ENCODE data around the gene NAXE. TPM values are rescaled to one million over a fixed set of nuclear protein-coding genes. Genes with fewer than 3 reads are reported as not detected.

Gene NAXE
- total RNA-seq, 1 experiment from 2014 or later, result 170 TPM

DNA sequence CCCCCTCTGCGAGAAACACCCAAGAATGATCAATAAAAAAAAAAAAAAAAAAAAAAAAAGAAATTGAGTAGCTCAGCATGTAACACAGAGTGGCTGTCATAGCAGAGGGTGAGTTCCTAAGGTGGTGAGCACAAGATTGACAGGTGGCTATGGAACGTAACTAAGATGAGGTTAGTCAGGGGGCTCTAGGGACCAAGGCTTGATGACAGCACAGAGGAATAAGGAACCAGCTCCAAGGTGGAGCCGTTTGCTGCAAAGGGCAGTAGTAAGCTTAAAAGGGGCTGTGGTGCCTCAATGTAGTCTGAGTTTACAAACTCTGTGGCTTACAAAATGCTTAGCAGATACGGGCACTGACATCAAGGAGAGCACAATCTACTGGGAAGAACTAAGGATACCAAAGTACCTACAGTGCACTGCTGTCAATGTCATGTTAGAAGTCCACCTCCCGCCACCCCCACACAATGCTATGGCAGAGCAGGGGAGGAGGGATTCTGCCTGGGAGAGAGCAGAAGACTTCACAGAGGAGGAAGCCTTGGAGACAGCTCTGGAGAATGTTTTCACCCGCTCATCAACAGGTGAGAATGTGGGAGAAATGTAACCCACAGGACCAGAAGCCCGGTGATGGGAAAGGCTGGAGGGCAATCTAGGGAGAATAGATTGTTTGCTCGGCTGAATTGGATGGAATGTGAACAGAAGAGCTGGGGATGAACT, 32.3 kb upstream of the NAXE start:
- peaks cover 73% of the 10 kb centered on the region for H3K36me3 ChIP-seq
- DNase-seq, result no peak
- H3K9me3 ChIP-seq, result no peaks in the 10 kb centered on the region
- no peak overlapping the region for H3K4me3 ChIP-seq
- H3K27me3 ChIP-seq, result no peaks in the 10 kb centered on the region

- no peak overlapping the region for H3K4me3 ChIP-seq
These were observed 31.7 kb upstream of the NAXE start for GRCh38 chr1:156559797-156560385.

DNA sequence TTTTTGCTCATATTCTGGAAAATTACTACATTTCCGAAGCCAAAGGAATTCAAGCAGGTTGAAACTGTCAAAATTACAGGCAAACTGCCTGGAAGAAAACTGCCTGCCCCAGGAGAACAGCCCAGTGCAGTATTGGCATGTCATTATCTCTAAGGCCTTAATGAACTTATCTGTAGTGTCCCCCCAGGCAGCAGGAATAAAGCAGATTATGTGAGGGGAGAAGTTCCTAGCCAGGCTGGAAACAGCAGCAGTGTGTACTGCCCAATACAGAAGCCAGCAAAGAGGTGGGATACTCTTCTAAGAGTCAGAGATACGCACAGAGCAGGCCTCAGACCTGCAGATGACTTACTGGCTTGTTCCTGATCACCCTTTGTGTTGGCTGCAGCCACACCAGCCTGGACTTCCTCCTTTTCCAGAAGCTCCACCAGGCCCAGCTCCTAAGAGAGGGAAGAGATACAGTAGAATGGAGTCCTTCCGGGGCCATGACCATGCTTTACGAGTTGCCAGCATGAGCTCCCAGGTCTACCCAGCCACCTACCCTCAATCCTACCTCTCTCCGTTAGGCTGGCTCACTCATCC, 30.9 kb upstream of the NAXE start:
- H3K36me3 ChIP-seq, result peaks cover 73% of the 10 kb centered on the region

More at GRCh38 chr1:156559797-156560385, 31.7 kb upstream of the NAXE start:
- Histone ChIP-seq H3K36me3 (peaks cover 73% of the 10 kb centered on the region), H3K9me3 (no peaks in the 10 kb centered on the region), H3K27me3 (no peaks in the 10 kb centered on the region)
- no peak for DNase-seq

DNA sequence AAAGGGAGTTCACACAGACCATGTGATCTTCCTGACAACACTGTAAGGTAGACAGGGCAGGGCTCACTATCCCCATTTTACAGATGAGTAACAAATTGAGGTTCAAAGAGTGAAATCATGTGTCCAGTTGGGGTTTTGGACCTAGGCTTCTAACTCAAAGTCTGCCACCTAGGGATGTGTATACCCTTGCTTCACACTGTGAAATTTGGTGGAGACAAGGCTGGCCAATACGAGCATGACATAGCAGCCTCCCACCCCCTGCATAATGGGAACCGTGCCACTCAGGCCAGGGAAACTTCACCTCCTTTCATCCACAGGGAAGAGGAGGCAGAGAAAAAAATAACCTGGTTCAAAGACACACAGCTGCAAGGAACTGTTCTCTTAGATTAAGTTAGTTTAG, 26.1 kb upstream of the NAXE start:
- no peak overlapping the region for H3K4me3 ChIP-seq
- H3K9me3 ChIP-seq, result no peaks in the 10 kb centered on the region
- H3K27me3 ChIP-seq, result no peaks in the 10 kb centered on the region
- DNase-seq, result no peak
- peaks cover 88% of the 10 kb centered on the region for H3K36me3 ChIP-seq

More for the DNA sequence above, 30.9 kb upstream of the NAXE start:
- Histone ChIP-seq H3K9me3 (no peaks in the 10 kb centered on the region), H3K27me3 (no peaks in the 10 kb centered on the region), H3K4me3 (no peak overlapping the region)
- no peak for DNase-seq

- Histone ChIP-seq H3K36me3 (peaks cover 82% of the 10 kb centered on the region), H3K9me3 (no peaks in the 10 kb centered on the region), H3K27me3 (no peaks in the 10 kb centered on the region), H3K4me3 (no peak overlapping the region)
- no peak for DNase-seq
These were observed 25.1 kb upstream of the NAXE start for GRCh38 chr1:156566436-156566835.

DNA sequence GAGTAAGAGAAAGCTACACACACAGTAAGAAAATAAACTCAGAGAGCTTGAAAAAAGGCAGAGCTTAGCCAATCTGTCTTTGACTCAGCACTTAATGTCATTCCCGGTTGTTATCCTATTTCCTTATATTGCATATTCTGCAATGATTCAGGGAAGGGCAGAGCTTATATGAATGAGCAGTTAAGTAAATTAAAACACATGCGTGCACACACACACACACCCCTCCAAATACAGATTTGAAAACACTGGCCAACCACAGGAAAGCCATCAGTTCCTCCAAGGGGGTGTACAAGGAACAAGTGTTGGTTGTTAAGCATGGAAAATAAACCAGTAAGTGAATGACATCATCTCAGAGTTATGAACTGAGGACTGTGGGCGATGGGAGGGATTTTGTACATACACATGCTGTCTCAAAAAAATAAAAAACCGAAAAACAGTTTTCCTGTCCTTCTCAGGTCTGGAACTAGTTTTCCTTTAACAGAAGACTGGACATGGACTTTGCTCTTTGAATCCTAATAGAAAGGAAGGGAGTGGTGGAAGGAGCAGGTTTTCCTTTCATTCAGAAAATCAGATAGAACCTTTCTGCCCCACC, 20.2 kb upstream of the NAXE start:
- DNase-seq, result peak; percentile 62
- Histone ChIP-seq H3K4me3 (peak overlapping the region; percentile 95), H3K27me3 (peaks cover 2% of the 10 kb centered on the region; the same call in 1 of the 2 replicates)

GRCh38 chr1:156571919-156572662, 19.5 kb upstream of the NAXE start, which contains the start of gene IQGAP3:
TSS of gene IQGAP3 (minus strand) at chr1:156572565. CDS start at chr1:156572529, 36 bp downstream.
- Histone ChIP-seq H3K4me3 (peak within 1 kb of the TSS; percentile 95), H3K36me3 (peaks cover 29% of the 10 kb centered on the region), H3K9me3 (no peaks in the 10 kb centered on the region), H3K27me3 (peaks cover 2% of the 10 kb centered on the region; the same call in 1 of the 2 replicates)
- DNase-seq, result peak; percentile 91

More for the DNA sequence above, 20.2 kb upstream of the NAXE start:
- Histone ChIP-seq H3K36me3 (peaks cover 32% of the 10 kb centered on the region), H3K9me3 (no peaks in the 10 kb centered on the region)

DNA sequence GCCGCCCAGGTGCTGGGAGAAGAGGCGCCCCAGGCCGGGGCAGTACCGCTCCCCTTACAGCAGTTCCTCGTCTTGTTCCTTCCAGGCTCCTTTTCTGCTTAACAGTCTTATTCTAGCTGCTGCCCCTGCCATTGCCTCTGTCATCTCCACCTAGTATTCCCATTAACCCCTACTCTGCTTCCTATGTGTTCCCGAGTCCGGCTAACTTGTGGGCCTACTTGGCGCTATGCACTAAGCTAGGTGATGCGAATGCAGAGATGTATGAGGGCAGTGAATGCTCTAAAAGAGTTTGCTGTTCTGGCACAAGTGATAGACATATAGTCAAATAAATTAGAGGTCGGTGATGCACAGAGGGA, 18.9 kb upstream of the NAXE start:
- Histone ChIP-seq H3K9me3 (no peaks in the 10 kb centered on the region), H3K36me3 (peaks cover 24% of the 10 kb centered on the region), H3K4me3 (peak overlapping the region; percentile 95), H3K27me3 (peaks cover 2% of the 10 kb centered on the region; the same call in 1 of the 2 replicates)
- DNase-seq, result no peak

GRCh38 chr1:156574039-156574633, 17.4 kb upstream of the NAXE start:
- no peaks in the 10 kb centered on the region for H3K9me3 ChIP-seq
- no peak for DNase-seq
- H3K4me3 ChIP-seq, result no peak overlapping the region
- peaks cover 2% of the 10 kb centered on the region; the same call in 1 of the 2 replicates for H3K27me3 ChIP-seq
- peaks cover 9% of the 10 kb centered on the region for H3K36me3 ChIP-seq

DNA sequence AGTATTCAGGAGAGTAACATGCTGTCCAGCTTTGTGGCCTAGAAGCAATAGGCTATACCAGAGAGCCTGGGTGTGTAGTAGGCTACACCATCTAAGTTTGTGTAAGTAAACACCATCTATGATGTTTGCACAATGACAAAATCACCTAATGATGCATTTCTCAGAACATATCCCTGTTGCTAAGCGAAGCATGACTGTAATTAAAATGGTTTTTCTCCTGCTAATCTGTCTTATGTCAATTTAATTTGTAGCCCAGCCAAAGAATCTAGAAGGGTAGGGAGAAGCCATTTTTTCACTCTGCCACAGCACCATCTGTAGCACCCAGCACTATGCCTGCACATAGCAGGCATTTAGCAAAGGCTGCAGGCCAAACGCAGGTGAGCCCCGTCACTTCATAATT, 14.0 kb upstream of the NAXE start:
- Histone ChIP-seq H3K36me3 (no peaks in the 10 kb centered on the region), H3K9me3 (no peaks in the 10 kb centered on the region), H3K27me3 (peaks cover 2% of the 10 kb centered on the region; the same call in 1 of the 2 replicates), H3K4me3 (no peak overlapping the region)
- no peak for DNase-seq

- Histone ChIP-seq H3K27me3 (peaks cover 2% of the 10 kb centered on the region; the same call in 1 of the 2 replicates), H3K4me3 (no peak overlapping the region), H3K9me3 (no peaks in the 10 kb centered on the region), H3K36me3 (no peaks in the 10 kb centered on the region)
- DNase-seq, result no peak
These were observed 13.5 kb upstream of the NAXE start for GRCh38 chr1:156578055-156578454.

- Histone ChIP-seq H3K27me3 (no peaks in the 10 kb centered on the region), H3K36me3 (no peaks in the 10 kb centered on the region), H3K4me3 (no peak within 1 kb of the TSS), H3K9me3 (no peaks in the 10 kb centered on the region)
- no peak for DNase-seq
These were observed 12.1 kb upstream of the NAXE start, which contains the start of gene TTC24 for GRCh38 chr1:156579472-156579871. TSS of gene TTC24 (plus strand) at chr1:156579723. CDS start at chr1:156581365, 1,642 bp downstream.

DNA sequence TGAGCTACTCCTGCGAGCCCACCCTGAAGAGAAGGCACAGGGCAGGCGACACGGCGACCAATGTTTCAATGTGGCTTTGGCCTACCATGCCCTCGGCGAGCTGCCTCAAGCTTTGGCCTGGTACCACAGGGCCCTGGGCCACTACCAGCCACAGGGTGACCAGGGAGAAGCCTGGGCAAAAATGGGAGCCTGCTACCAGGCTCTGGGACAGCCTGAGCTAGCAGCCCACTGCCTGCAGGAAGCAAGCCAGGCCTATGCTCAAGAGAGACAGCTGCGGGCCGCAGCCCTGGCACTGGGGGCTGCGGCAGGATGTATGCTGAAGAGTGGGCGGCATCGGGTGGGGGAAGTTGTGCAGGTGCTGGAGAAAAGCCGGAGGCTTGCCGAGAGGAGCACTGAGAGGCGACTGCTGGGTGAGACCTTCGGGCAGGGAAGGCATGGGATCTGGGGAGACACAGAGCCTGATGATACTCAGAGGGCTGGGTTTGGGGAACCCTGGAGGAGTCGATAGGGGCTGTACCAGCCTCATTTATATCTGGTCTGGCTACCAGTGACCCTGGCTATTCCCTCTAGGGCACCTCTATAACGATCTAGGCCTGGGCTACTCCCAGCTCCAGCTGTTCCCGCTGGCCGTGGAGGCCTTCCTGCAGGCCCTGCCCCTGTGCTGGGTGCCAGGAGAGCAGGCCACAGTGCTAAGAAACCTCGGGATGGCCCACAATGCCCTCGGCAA, 9.8 kb upstream of the NAXE start:
- no peak for DNase-seq
- Histone ChIP-seq H3K36me3 (no peaks in the 10 kb centered on the region), H3K27me3 (no peaks in the 10 kb centered on the region), H3K4me3 (no peak overlapping the region), H3K9me3 (no peaks in the 10 kb centered on the region)

DNA sequence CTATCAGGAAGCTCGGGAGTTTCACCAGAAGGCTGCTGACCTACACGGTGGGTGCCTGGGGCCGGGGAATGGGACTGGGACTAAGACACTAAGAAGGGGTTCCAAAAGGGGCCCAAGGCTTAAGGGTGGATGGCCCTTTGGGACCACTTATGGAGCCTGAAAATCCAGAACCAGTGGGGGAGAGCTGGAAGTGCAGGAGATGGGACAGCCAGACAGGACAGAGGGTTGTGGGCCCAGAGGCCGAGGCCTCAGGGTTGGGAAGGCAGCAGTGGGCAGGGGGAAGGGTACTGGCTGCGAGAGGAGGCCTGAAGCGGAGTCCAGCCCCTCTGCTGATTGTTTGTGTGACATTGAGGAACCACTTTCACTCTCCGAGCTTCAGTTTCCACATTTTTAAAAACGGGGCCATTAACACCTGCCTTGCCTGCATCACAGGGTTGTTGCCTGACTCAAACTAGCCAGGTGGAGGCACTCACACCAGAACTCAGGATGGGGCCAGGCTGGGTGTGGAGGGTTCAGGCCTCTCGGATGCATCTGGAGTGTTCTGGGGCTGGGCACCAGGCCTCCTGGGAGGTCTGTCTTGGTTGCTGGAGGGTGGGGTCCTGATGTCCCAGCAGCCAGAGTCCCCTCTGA, 9.1 kb upstream of the NAXE start:
- Histone ChIP-seq H3K4me3 (no peak overlapping the region), H3K36me3 (no peaks in the 10 kb centered on the region), H3K27me3 (no peaks in the 10 kb centered on the region), H3K9me3 (no peaks in the 10 kb centered on the region)
- DNase-seq, result no peak
